ENCODE data around the gene CADM1.

Gene CADM1

GRCh38 chr11:115224551-115224950 is 279.7 kb downstream of the CADM1 start:
- Mint-ChIP-seq H3K27me3 (no peaks in the 10 kb centered on the region), H3K27ac (no peak overlapping the region), H3K4me1 (ENCODE audit: low read depth) (peaks cover 17% of the 10 kb centered on the region), H3K36me3 (ENCODE audit: low read depth) (no peaks in the 10 kb centered on the region), H3K9me3 (no peaks in the 10 kb centered on the region), H3K4me3 (no peak overlapping the region)

- Mint-ChIP-seq H3K4me3 (no peak overlapping the region), H3K4me1 (ENCODE audit: low read depth) (peaks cover 18% of the 10 kb centered on the region), H3K36me3 (ENCODE audit: low read depth) (no peaks in the 10 kb centered on the region), H3K9me3 (no peaks in the 10 kb centered on the region), H3K27me3 (no peaks in the 10 kb centered on the region), H3K27ac (no peak overlapping the region)
Measured at GRCh38 chr11:115222863-115223530, 281.2 kb downstream of the CADM1 start.

GRCh38 chr11:115222218-115222862 is 281.9 kb downstream of the CADM1 start:
- H3K4me3 Mint-ChIP-seq: no peak overlapping the region
- H3K27ac Mint-ChIP-seq: no peak overlapping the region
- H3K9me3 Mint-ChIP-seq: no peaks in the 10 kb centered on the region
- H3K4me1 Mint-ChIP-seq (ENCODE audit: low read depth): peaks cover 22% of the 10 kb centered on the region
- H3K27me3 Mint-ChIP-seq: no peaks in the 10 kb centered on the region
- no peaks in the 10 kb centered on the region for H3K36me3 Mint-ChIP-seq (ENCODE audit: low read depth)

- Mint-ChIP-seq H3K36me3 (ENCODE audit: low read depth) (no peaks in the 10 kb centered on the region), H3K9me3 (no peaks in the 10 kb centered on the region), H3K4me1 (ENCODE audit: low read depth) (peaks cover 22% of the 10 kb centered on the region), H3K27ac (no peak overlapping the region), H3K27me3 (no peaks in the 10 kb centered on the region), H3K4me3 (no peak overlapping the region)
Measured at GRCh38 chr11:115221461-115222069, 282.6 kb downstream of the CADM1 start.

GRCh38 chr11:115220911-115221310 is 283.3 kb downstream of the CADM1 start:
- H3K27ac Mint-ChIP-seq: no peak overlapping the region
- H3K9me3 Mint-ChIP-seq: no peaks in the 10 kb centered on the region
- no peaks in the 10 kb centered on the region for H3K36me3 Mint-ChIP-seq (ENCODE audit: low read depth)
- peaks cover 22% of the 10 kb centered on the region for H3K4me1 Mint-ChIP-seq (ENCODE audit: low read depth)
- H3K27me3 Mint-ChIP-seq: no peaks in the 10 kb centered on the region
- H3K4me3 Mint-ChIP-seq: no peak overlapping the region

- H3K27me3 Mint-ChIP-seq: no peaks in the 10 kb centered on the region
- H3K4me3 Mint-ChIP-seq: no peak overlapping the region
- H3K9me3 Mint-ChIP-seq: no peaks in the 10 kb centered on the region
- H3K4me1 Mint-ChIP-seq (ENCODE audit: low read depth): peaks cover 22% of the 10 kb centered on the region
- H3K27ac Mint-ChIP-seq: no peak overlapping the region
- no peaks in the 10 kb centered on the region for H3K36me3 Mint-ChIP-seq (ENCODE audit: low read depth)
Measured at GRCh38 chr11:115220423-115220822, 283.8 kb downstream of the CADM1 start.

GRCh38 chr11:115219376-115219775 is 284.8 kb downstream of the CADM1 start:
- Mint-ChIP-seq H3K36me3 (ENCODE audit: low read depth) (no peaks in the 10 kb centered on the region), H3K4me3 (no peak overlapping the region), H3K4me1 (ENCODE audit: low read depth) (peaks cover 22% of the 10 kb centered on the region), H3K27me3 (no peaks in the 10 kb centered on the region), H3K27ac (no peak overlapping the region), H3K9me3 (no peaks in the 10 kb centered on the region)

- peaks cover 14% of the 10 kb centered on the region for H3K4me1 Mint-ChIP-seq (ENCODE audit: low read depth)
- H3K27me3 Mint-ChIP-seq: no peaks in the 10 kb centered on the region
- H3K4me3 Mint-ChIP-seq: no peak overlapping the region
- no peak overlapping the region for H3K27ac Mint-ChIP-seq
- H3K9me3 Mint-ChIP-seq: no peaks in the 10 kb centered on the region
- no peaks in the 10 kb centered on the region for H3K36me3 Mint-ChIP-seq (ENCODE audit: low read depth)
Measured at GRCh38 chr11:115217726-115218311, 286.4 kb downstream of the CADM1 start.

- Mint-ChIP-seq H3K9me3 (no peaks in the 10 kb centered on the region), H3K27ac (no peak overlapping the region), H3K36me3 (ENCODE audit: low read depth) (no peaks in the 10 kb centered on the region), H3K4me3 (no peak overlapping the region), H3K27me3 (no peaks in the 10 kb centered on the region), H3K4me1 (ENCODE audit: low read depth) (peaks cover 5% of the 10 kb centered on the region)
Measured at GRCh38 chr11:115215694-115216617, 288.3 kb downstream of the CADM1 start.

- Mint-ChIP-seq H3K4me1 (ENCODE audit: low read depth) (peaks cover 5% of the 10 kb centered on the region), H3K27ac (no peak overlapping the region), H3K27me3 (no peaks in the 10 kb centered on the region), H3K4me3 (no peak overlapping the region), H3K9me3 (no peaks in the 10 kb centered on the region), H3K36me3 (ENCODE audit: low read depth) (no peaks in the 10 kb centered on the region)
Measured at GRCh38 chr11:115214644-115215234, 289.5 kb downstream of the CADM1 start.

GRCh38 chr11:115213007-115213406 is 291.2 kb downstream of the CADM1 start:
- Mint-ChIP-seq H3K36me3 (ENCODE audit: low read depth) (no peaks in the 10 kb centered on the region), H3K9me3 (no peaks in the 10 kb centered on the region)

GRCh38 chr11:115208808-115209259 is 295.4 kb downstream of the CADM1 start:
- Mint-ChIP-seq H3K27ac (no peak overlapping the region), H3K27me3 (no peaks in the 10 kb centered on the region), H3K36me3 (ENCODE audit: low read depth) (no peaks in the 10 kb centered on the region), H3K4me3 (no peak overlapping the region), H3K4me1 (ENCODE audit: low read depth) (no peaks in the 10 kb centered on the region), H3K9me3 (no peaks in the 10 kb centered on the region)

More at GRCh38 chr11:115213007-115213406, 291.2 kb downstream of the CADM1 start:
- Mint-ChIP-seq H3K27me3 (no peaks in the 10 kb centered on the region), H3K27ac (no peak overlapping the region), H3K4me1 (ENCODE audit: low read depth) (peaks cover 4% of the 10 kb centered on the region), H3K4me3 (no peak overlapping the region)

GRCh38 chr11:115207916-115208315 is 296.3 kb downstream of the CADM1 start:
- Mint-ChIP-seq H3K4me3 (no peak overlapping the region), H3K36me3 (ENCODE audit: low read depth) (no peaks in the 10 kb centered on the region), H3K27ac (no peak overlapping the region), H3K27me3 (peaks cover 3% of the 10 kb centered on the region), H3K9me3 (no peaks in the 10 kb centered on the region), H3K4me1 (ENCODE audit: low read depth) (no peaks in the 10 kb centered on the region)

- Mint-ChIP-seq H3K36me3 (ENCODE audit: low read depth) (no peaks in the 10 kb centered on the region), H3K4me3 (no peak overlapping the region), H3K27me3 (peaks cover 5% of the 10 kb centered on the region), H3K4me1 (ENCODE audit: low read depth) (no peaks in the 10 kb centered on the region), H3K27ac (no peak overlapping the region), H3K9me3 (no peaks in the 10 kb centered on the region)
Measured at GRCh38 chr11:115207166-115207591, 297.0 kb downstream of the CADM1 start.
